Mucosa of descending colon (tissue), 3 donors: ENCODE results near the gene ZC3HAV1L. TPM values are rescaled to one million over a fixed set of nuclear protein-coding genes. Genes with fewer than 3 reads are reported as not detected.

Experiments used
- ATAC-seq: fragments of 200-7000 bp; cut with Tn5 transposase; one replicate; pipeline ENCODE4 v1.9.1; 2020; ENCODE audit warnings: mild to moderate bottlenecking, moderate library complexity
- DNase-seq, 3 donors: peaks; one replicate each; pipeline ENCODE4 v3.0.0-alpha.2; 2020
- H3K36me3 ChIP-seq: fragments of 200-600 bp; one replicate; pipeline ENCODE4 v1.8.0; 2021; ENCODE audit warnings: low read depth, mild to moderate bottlenecking
- H3K4me1 ChIP-seq: fragments of 200-600 bp; one replicate; pipeline ENCODE4 v1.8.0; 2021; ENCODE audit warnings: low read depth, mild to moderate bottlenecking
- H3K4me3 ChIP-seq: fragments of 200-600 bp; one replicate; pipeline ENCODE4 v1.8.0; 2021; ENCODE audit warnings: mild to moderate bottlenecking
- H3K9me3 ChIP-seq: fragments of 200-600 bp; one replicate; pipeline ENCODE4 v1.8.0; 2021; ENCODE audit warnings: mild to moderate bottlenecking
- CTCF ChIP-seq: fragments of 200-600 bp; IDR thresholded peaks from one replicate; pipeline ENCODE4 v1.8.0; 2022; ENCODE audit warnings: antibody characterized with exemption, mild to moderate bottlenecking
- intact Hi-C, 2 donors: fragments of 100-400 bp; cut with DNase I in 1 of 2; cut with micrococcal nuclease in 1 of 2; formaldehyde crosslinking; loops; one replicate each; pipeline versions ENCODE4 v1.11.0 to v1.11.1; 2022; cut with DNase I, micrococcal nuclease
- total RNA-seq, 3 donors: library from RNA; stranded (reverse); fragmentation: NEBNext Ultra II Directional in 2 of 3; extraction: Animal tissue kit (Norgen Biotek cat#: 25700) in 2 of 3; gene quantifications; one replicate each; pipeline versions ENCODE4 v1.2.1 to v1.2.4, GENCODE V29; 2021 to 2023
- donor health status: DM: no; HTN: no; CAD: no; lungs with moderate emphysema.
- donor health status: DM: no; HTN: no; CAD: no.
- donor health status: DM: no; HTN: yes; CAD: no.

Gene ZC3HAV1L
- total RNA-seq, 3 donors from 2014 or later: 6.0 to 9.1 (median 6.5) TPM

- Histone ChIP-seq H3K36me3 (peaks cover 12% of the 10 kb centered on the region), H3K9me3 (no peaks in the 10 kb centered on the region), H3K4me3 (no peak overlapping the region), H3K4me1 (no peaks in the 10 kb centered on the region)
- intact Hi-C loops: no loop called here
- ATAC-seq (peak; percentile 26), DNase-seq (no peak)
- TF ChIP-seq CTCF: no peak
These were observed 35.8 kb upstream of the ZC3HAV1L start for GRCh38 chr7:139071680-139072079.

GRCh38 chr7:139068544-139069399, 32.9 kb upstream of the ZC3HAV1L start:
- intact Hi-C loops: no loop called here
- no peaks in the 10 kb centered on the region for H3K4me1 ChIP-seq
- DNase-seq: no peak
- no peaks in the 10 kb centered on the region for H3K9me3 ChIP-seq
- no peak for TF ChIP-seq CTCF
- peaks cover 16% of the 10 kb centered on the region for H3K36me3 ChIP-seq
- H3K4me3 ChIP-seq: no peak overlapping the region
- no peak for ATAC-seq

- Histone ChIP-seq H3K4me1 (no peaks in the 10 kb centered on the region), H3K36me3 (peaks cover 8% of the 10 kb centered on the region), H3K4me3 (no peak overlapping the region), H3K9me3 (no peaks in the 10 kb centered on the region)
- DNase-seq: no peak
- no peak for TF ChIP-seq CTCF
- intact Hi-C loops: no loop called here
- no peak for ATAC-seq
These were observed 30.5 kb upstream of the ZC3HAV1L start for GRCh38 chr7:139066315-139066714.

- Histone ChIP-seq H3K36me3 (peaks cover 8% of the 10 kb centered on the region), H3K9me3 (no peaks in the 10 kb centered on the region)
- ATAC-seq: no peak
These were observed 29.5 kb upstream of the ZC3HAV1L start for GRCh38 chr7:139065323-139065722.

GRCh38 chr7:139061416-139061815, 25.6 kb upstream of the ZC3HAV1L start:
- ATAC-seq (no peak), DNase-seq (no peak)
- Histone ChIP-seq H3K4me3 (no peak overlapping the region), H3K9me3 (no peaks in the 10 kb centered on the region), H3K36me3 (peaks cover 2% of the 10 kb centered on the region), H3K4me1 (no peaks in the 10 kb centered on the region)
- intact Hi-C loops: no loop called here
- no peak for TF ChIP-seq CTCF

More at GRCh38 chr7:139065323-139065722, 29.5 kb upstream of the ZC3HAV1L start:
- intact Hi-C loops: no loop called here
- no peak overlapping the region for H3K4me3 ChIP-seq
- no peak for DNase-seq
- H3K4me1 ChIP-seq: no peaks in the 10 kb centered on the region
- TF ChIP-seq CTCF: no peak
